Kidney epithelial cell (primary cell): ENCODE data around the gene POLQ. TPM values are rescaled to one million over a fixed set of nuclear protein-coding genes. Genes with fewer than 3 reads are reported as not detected.

Source experiments
- DNase-seq: peaks from one replicate; pipeline ENCODE4 v3.0.0-alpha.2; 2010; ENCODE audit warnings: low read depth
- H3K27me3 ChIP-seq: 2 replicates; pipeline ENCODE4 v1.6.0; 2011; ENCODE audit warnings: low read length; ENCODE audit not compliant: control insufficient read depth, insufficient read depth
- H3K36me3 ChIP-seq: 2 replicates; pipeline ENCODE4 v1.5.1; 2011; ENCODE audit warnings: low read length; ENCODE audit not compliant: control insufficient read depth, insufficient read depth
- H3K4me3 ChIP-seq: 2 replicates; pipeline ENCODE4 v1.5.1; 2011; ENCODE audit warnings: low read depth, mild to moderate bottlenecking, control low read depth, low read length
- CTCF ChIP-seq: IDR thresholded peaks from 2 replicates; pipeline ENCODE4 v1.5.1; 2011; ENCODE audit warnings: mild to moderate bottlenecking, moderate library complexity, low read length, control low read depth, inconsistent platforms; ENCODE audit not compliant: insufficient read depth, poor library complexity, severe bottlenecking
- total RNA-seq: library from RNA; depleted of rRNA; stranded (reverse); fragments of >200 nt; gene quantifications from 2 replicates; pipeline ENCODE4 v1.2.3, GENCODE V29; 2015

Gene POLQ
- total RNA-seq, 1 donor from 2014 or later: 2.0 TPM

- TF ChIP-seq CTCF: no peak
- Histone ChIP-seq H3K27me3 (no peaks in the 10 kb centered on the region), H3K36me3 (no peaks in the 10 kb centered on the region), H3K4me3 (no peak overlapping the region)
- no peak for DNase-seq
Observed at GRCh38 chr3:121517953-121518655, 27.7 kb downstream of the POLQ start.

GRCh38 chr3:121515862-121516261 lies 29.9 kb downstream of the POLQ start:
- TF ChIP-seq CTCF: no peak
- H3K4me3 ChIP-seq: no peak overlapping the region
- no peaks in the 10 kb centered on the region for H3K27me3 ChIP-seq
- H3K36me3 ChIP-seq: no peaks in the 10 kb centered on the region
- no peak for DNase-seq

GRCh38 chr3:121515313-121515712 lies 30.5 kb downstream of the POLQ start:
- Histone ChIP-seq H3K36me3 (no peaks in the 10 kb centered on the region), H3K27me3 (no peaks in the 10 kb centered on the region), H3K4me3 (no peak overlapping the region)
- TF ChIP-seq CTCF: no peak
- no peak for DNase-seq

- TF ChIP-seq CTCF: no peak
- Histone ChIP-seq H3K27me3 (no peaks in the 10 kb centered on the region), H3K4me3 (no peak overlapping the region), H3K36me3 (no peaks in the 10 kb centered on the region)
- no peak for DNase-seq
Observed at GRCh38 chr3:121514496-121514895, 31.3 kb downstream of the POLQ start.

GRCh38 chr3:121508389-121508788 lies 37.4 kb downstream of the POLQ start:
- H3K27me3 ChIP-seq: no peaks in the 10 kb centered on the region
- DNase-seq: no peak
- TF ChIP-seq CTCF: no peak
- H3K4me3 ChIP-seq: no peak overlapping the region
- no peaks in the 10 kb centered on the region for H3K36me3 ChIP-seq

GRCh38 chr3:121505256-121505655 lies 40.5 kb downstream of the POLQ start:
- TF ChIP-seq CTCF: no peak
- H3K36me3 ChIP-seq: no peaks in the 10 kb centered on the region
- DNase-seq: no peak
- no peak overlapping the region for H3K4me3 ChIP-seq
- no peaks in the 10 kb centered on the region for H3K27me3 ChIP-seq
